B cell (primary cell): ENCODE results near the gene MTSS2. TPM values are rescaled to one million over a fixed set of nuclear protein-coding genes. Genes with fewer than 3 reads are reported as not detected.

Experiments
- ATAC-seq: fragments of 200-7000 bp; cut with Tn5 transposase; one replicate; pipeline ENCODE4 v1.10.0; 2021; ENCODE audit warnings: low read depth, mild to moderate bottlenecking, moderate number of reproducible peaks, moderate library complexity
- CTCF ChIA-PET: fragments of 350-600 bp; sonication (Branson Sonifier 250); formaldehyde crosslinking; loops from one replicate; lab custom pipeline; 2021; ENCODE audit warnings: antibody characterized with exemption, inconsistent platforms; lab: Charles Lee
- POLR2A ChIA-PET: fragments of 350-600 bp; sonication (Branson Sonifier 250); formaldehyde crosslinking; loops from one replicate; lab custom pipeline; 2021; ENCODE audit warnings: antibody characterized with exemption; lab: Charles Lee
- DNase-seq: peaks from one replicate; pipeline ENCODE4 v3.0.0; 2013
- H2AFZ ChIP-seq: 2 replicates; pipeline ENCODE4 v1.6.1; 2012; ENCODE audit warnings: mild to moderate bottlenecking, low read depth, low read length; ENCODE audit not compliant: insufficient read depth, poor library complexity, severe bottlenecking
- H3K27ac ChIP-seq, 2 donors: 1 replicate in 1 of 2; 2 replicates in 1 of 2; pipeline ENCODE4 v1.5.1; 2012 to 2013; ENCODE audit warnings: low read length in 2 of 2, mild to moderate bottlenecking in 2 of 2, moderate library complexity in 1 of 2
- H3K27me3 ChIP-seq, 4 experiments: fragments of 200-600 bp in 1 of 4; sonication (generic) in 1 of 4; replicated peaks in 1 of 4; 1 replicate in 2 of 4; 2 replicates in 2 of 4; pipeline versions ENCODE4 v1.6.1 to v1.7.0; 2013 to 2016; ENCODE audit warnings: low read length in 3 of 4, mild to moderate bottlenecking in 2 of 4, mixed read lengths in 1 of 4, moderate library complexity in 1 of 4; ENCODE audit not compliant: insufficient read depth in 4 of 4, control insufficient read depth in 3 of 4; ENCODE audit errors: control extremely low read depth in 1 of 4
- H3K36me3 ChIP-seq, 2 experiments: replicated peaks in 1 of 2; 1 replicate in 1 of 2; 2 replicates in 1 of 2; pipeline versions ENCODE4 v1.6.1 to v1.7.1; 2013; ENCODE audit warnings: low read length in 1 of 2; ENCODE audit not compliant: insufficient read depth in 2 of 2, control insufficient read depth in 1 of 2; ENCODE audit errors: control extremely low read depth in 1 of 2, extremely low read depth in 1 of 2
- H3K4me1 ChIP-seq, 2 donors: fragments of 200-600 bp in 1 of 2; sonication (generic) in 1 of 2; 1 replicate in 1 of 2; 2 replicates in 1 of 2; pipeline versions ENCODE4 v1.5.1 to v1.6.1; 2013 to 2017; ENCODE audit warnings: low read length in 2 of 2; ENCODE audit not compliant: control insufficient read depth in 2 of 2, insufficient read depth in 2 of 2
- H3K4me2 ChIP-seq: replicated peaks from 2 replicates; pipeline ENCODE3; 2012; ENCODE audit warnings: mild to moderate bottlenecking, low read depth, low read length; ENCODE audit not compliant: poor library complexity, severe bottlenecking
- H3K4me3 ChIP-seq, 5 experiments: fragments of 200-600 bp in 1 of 5; sonication (generic) in 1 of 5; 1 replicate in 3 of 5; 2 replicates in 2 of 5; pipeline versions ENCODE4 v1.5.1 to v1.7.0; 2011 to 2016; ENCODE audit warnings: low read length in 4 of 5, mild to moderate bottlenecking in 4 of 5, low read depth in 2 of 5, control low read depth in 1 of 5, moderate library complexity in 1 of 5; ENCODE audit not compliant: insufficient read depth in 1 of 5; ENCODE audit errors: control extremely low read depth in 1 of 5, extremely low read depth in 1 of 5
- H3K79me2 ChIP-seq: fragments of 200-600 bp; sonication (generic); one replicate; pipeline ENCODE4 v1.6.0; 2016; ENCODE audit warnings: low read length; ENCODE audit not compliant: control insufficient read depth, insufficient read depth
- H3K9ac ChIP-seq: fragments of 200-600 bp; sonication (generic); 2 replicates; pipeline ENCODE4 v1.6.1; 2017; ENCODE audit warnings: mild to moderate bottlenecking, low read length, moderate library complexity
- H3K9me3 ChIP-seq, 3 donors: one replicate each; pipeline versions ENCODE4 v1.6.1 to v1.7.1; 2013; ENCODE audit warnings: low read length in 2 of 3; ENCODE audit not compliant: control insufficient read depth in 2 of 3, insufficient read depth in 1 of 3; ENCODE audit errors: control extremely low read depth in 1 of 3
- H4K20me1 ChIP-seq: 2 replicates; pipeline ENCODE4 v1.6.0; 2012; ENCODE audit warnings: mild to moderate bottlenecking, low read length; ENCODE audit not compliant: insufficient read depth, control insufficient read depth, poor library complexity, severe bottlenecking
- H3K27ac Mint-ChIP-seq: one replicate; pipeline ENCODE4 v1.8.0; 2021; ENCODE audit warnings: mixed read lengths
- H3K27me3 Mint-ChIP-seq: one replicate; pipeline ENCODE4 v1.8.0; 2021; ENCODE audit warnings: mixed read lengths
- H3K4me1 Mint-ChIP-seq: one replicate; pipeline ENCODE4 v1.8.0; 2021; ENCODE audit warnings: mixed read lengths
- H3K4me3 Mint-ChIP-seq: one replicate; pipeline ENCODE4 v1.8.0; 2021; ENCODE audit warnings: mixed read lengths
- H3K9me3 Mint-ChIP-seq: one replicate; pipeline ENCODE4 v1.8.0; 2022; ENCODE audit warnings: mixed read lengths; ENCODE audit not compliant: insufficient read depth
- CTCF ChIP-seq: fragments of 200-600 bp; IDR thresholded peaks from one replicate; pipeline ENCODE4 v1.8.0; 2022; ENCODE audit warnings: antibody characterized with exemption, mild to moderate bottlenecking
- EZH2 ChIP-seq: IDR thresholded peaks from 2 replicates; pipeline ENCODE4 v1.6.1; 2012; ENCODE audit warnings: borderline replicate concordance, low read depth, mild to moderate bottlenecking, moderate library complexity, low read length; ENCODE audit not compliant: insufficient read depth, poor library complexity, severe bottlenecking
- WGBS: methylation state at CpG from one replicate; pipeline ENCODE4 v1.1.5; 2013; ENCODE audit warnings: missing lambda C conversion rate; ENCODE audit not compliant: insufficient coverage; 5-methylcytosine and 5-hydroxymethylcytosine counted together
- intact Hi-C: fragments of 100-400 bp; cut with micrococcal nuclease; formaldehyde crosslinking; loops from one replicate; pipeline ENCODE4 v1.10.0; 2022
- polyA plus RNA-seq: library from polyadenylated mRNA; depleted of rRNA; stranded (reverse); fragments of >200 nt; gene quantifications from 2 replicates; pipeline ENCODE4 v1.2.3, GENCODE V29; 2012
- total RNA-seq, 2 donors: library from RNA; stranded (reverse); fragments of 120-200 nt in 1 of 2; gene quantifications; 1 replicate in 1 of 2; 2 replicates in 1 of 2; pipeline versions ENCODE4 v1.2.3 to v1.2.4, GENCODE V29; 2013 to 2022

Gene MTSS2
- total and polyA plus RNA-seq, 2 donors (not counting 1 experiment from before 2014, with no cell fraction given): 1.6 to 2.6 TPM

DNA sequence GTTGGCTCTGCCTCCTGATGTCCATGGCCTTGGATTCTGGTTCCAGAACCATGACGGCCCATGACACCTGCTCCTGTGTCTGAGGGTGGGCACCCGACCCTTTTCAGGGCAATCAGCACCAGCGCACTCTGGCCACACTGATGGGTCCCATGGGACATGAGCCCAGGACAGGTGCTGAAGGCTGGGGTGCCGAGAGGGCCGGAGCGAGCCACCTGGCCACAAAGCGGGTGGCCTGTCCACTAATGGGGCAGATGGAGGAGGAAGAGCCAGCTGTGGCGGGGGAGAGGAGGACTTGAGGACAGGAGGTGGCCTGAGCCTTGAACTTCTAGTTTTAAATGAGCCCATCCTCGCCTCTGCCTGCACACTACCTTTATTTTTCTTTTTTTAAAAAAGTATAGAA lies 31.2 kb upstream of the MTSS2 start:
- no peak for TF ChIP-seq EZH2
- TF ChIP-seq CTCF: no peak
- no peak overlapping the region for H2AFZ ChIP-seq
- peaks cover 0 to 4% (median 0%) of the 10 kb centered on the region in 3 donors for H3K9me3 ChIP-seq
- peaks cover 5% of the 10 kb centered on the region for H3K9me3 Mint-ChIP-seq
- H3K9ac ChIP-seq: no peak overlapping the region
- POLR2A ChIA-PET: no interaction called here
- H4K20me1 ChIP-seq: peaks cover 8% of the 10 kb centered on the region
- no peak overlapping the region for H3K4me3 ChIP-seq
- ATAC-seq (no peak), DNase-seq (no peak)
- H3K27me3 ChIP-seq: no peaks in the 10 kb centered on the region
- H3K4me1 ChIP-seq: no peaks in the 10 kb centered on the region
- CTCF ChIA-PET: no interaction called here
- no peaks in the 10 kb centered on the region for H3K79me2 ChIP-seq
- WGBS: 91% methylated on average over 8 of the region's 9 CpGs
- H3K27ac ChIP-seq: no peak overlapping the region
- H3K27me3 Mint-ChIP-seq: no peaks in the 10 kb centered on the region
- no peaks in the 10 kb centered on the region for H3K4me1 Mint-ChIP-seq
- H3K4me2 ChIP-seq: no peak overlapping the region
- intact Hi-C loops: no loop called here
- peaks cover 0 to 25% of the 10 kb centered on the region in 2 experiments for H3K36me3 ChIP-seq
- no peak overlapping the region for H3K4me3 Mint-ChIP-seq
- no peak overlapping the region for H3K27ac Mint-ChIP-seq

GRCh38 chr16:70715860-70716357 lies 30.1 kb upstream of the MTSS2 start:
- TF ChIP-seq CTCF (no peak), EZH2 (no peak)
- no peaks in the 10 kb centered on the region for H3K27me3 ChIP-seq

More at GRCh38 chr16:70715860-70716357, 30.1 kb upstream of the MTSS2 start:
- H2AFZ ChIP-seq: no peak overlapping the region
- no peak overlapping the region for H3K9ac ChIP-seq
- CTCF ChIA-PET: no interaction called here
- DNase-seq (no peak), ATAC-seq (no peak)
- H3K4me1 ChIP-seq: no peaks in the 10 kb centered on the region
- no peaks in the 10 kb centered on the region for H3K79me2 ChIP-seq
- intact Hi-C loops: no loop called here
- no peak overlapping the region for H3K27ac ChIP-seq
- no peak overlapping the region for H3K27ac Mint-ChIP-seq
- no peaks in the 10 kb centered on the region for H3K27me3 Mint-ChIP-seq
- H3K9me3 Mint-ChIP-seq: peaks cover 5% of the 10 kb centered on the region
- WGBS: 86% methylated on average over 4 of the region's 6 CpGs
- H4K20me1 ChIP-seq: peaks cover 8% of the 10 kb centered on the region
- H3K4me3 ChIP-seq: no peak overlapping the region
- POLR2A ChIA-PET: no interaction called here
- no peaks in the 10 kb centered on the region for H3K4me1 Mint-ChIP-seq
- peaks cover 0 to under 1% (median 0%) of the 10 kb centered on the region in 3 donors for H3K9me3 ChIP-seq
- no peak overlapping the region for H3K4me2 ChIP-seq
- no peak overlapping the region for H3K4me3 Mint-ChIP-seq
- peaks cover 0 to 23% of the 10 kb centered on the region in 2 experiments for H3K36me3 ChIP-seq
